ENCODE results near the gene OPCML. TPM values are rescaled to one million over a fixed set of nuclear protein-coding genes. Genes with fewer than 3 reads are reported as not detected.

OPCML gene
- total and polyA plus RNA-seq, 7 experiments from 2014 or later = not detected

DNA sequence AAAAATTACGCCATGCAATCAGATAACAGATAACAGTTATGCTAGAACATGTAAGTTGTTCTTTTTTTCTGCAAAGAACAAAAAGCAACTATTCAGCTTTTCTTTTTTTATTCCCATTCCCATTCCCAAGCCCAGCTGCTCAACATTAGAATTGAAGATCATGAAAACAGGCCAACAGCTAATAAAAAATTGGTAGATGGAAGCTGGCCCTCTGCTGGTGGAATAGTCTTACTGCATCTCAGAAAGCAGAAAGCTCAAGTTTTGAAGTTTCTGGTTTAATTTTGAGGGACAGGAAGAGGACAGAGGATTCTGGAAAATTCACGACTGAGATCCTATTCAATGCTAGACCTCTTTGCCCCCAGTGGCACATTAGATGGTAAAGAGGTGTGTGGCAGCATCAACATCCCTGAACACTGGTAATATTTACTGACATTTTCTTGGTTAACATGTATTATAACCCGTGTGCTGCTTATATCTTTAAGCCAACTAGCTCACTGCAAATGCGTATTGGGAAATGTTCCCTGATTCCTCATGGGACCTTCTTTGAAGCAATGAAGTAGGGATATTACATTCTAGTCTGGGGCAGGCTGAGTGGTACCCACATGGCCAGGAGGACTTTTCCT is 591.2 kb downstream of the OPCML start:
- POLR2A ChIA-PET = no interaction called here

DNA sequence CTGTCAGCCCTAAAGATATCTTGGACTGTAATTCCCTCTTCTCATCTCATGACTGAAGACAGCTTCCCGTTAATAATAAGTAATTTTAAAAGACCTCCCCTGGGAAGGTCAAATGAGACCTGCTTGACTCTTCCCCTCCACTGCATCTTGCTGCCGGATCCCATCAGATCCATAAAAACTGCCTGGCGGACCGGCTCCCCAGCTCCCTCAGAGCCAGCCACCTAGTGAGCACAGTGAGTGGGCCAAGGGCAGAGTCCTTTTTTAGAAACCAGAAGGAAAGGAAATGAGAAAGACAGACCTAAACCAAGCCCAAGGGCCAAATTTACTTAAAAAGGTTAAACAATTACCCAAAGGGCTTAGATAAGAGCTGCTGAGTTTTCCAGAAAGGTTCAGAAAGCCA is 595.3 kb downstream of the OPCML start:
- no peak for ATAC-seq
- no peak for DNase-seq
- Histone ChIP-seq H3K27me3 (ENCODE audit: control insufficient read depth in 2 of 2, insufficient read depth in 2 of 2, low read length in 2 of 2) (no peaks in the 10 kb centered on the region), H3K27ac (ENCODE audit: low read depth, low read length) (no peak overlapping the region), H3K36me3 (ENCODE audit: control insufficient read depth in 2 of 3, insufficient read depth in 3 of 3, low read length in 3 of 3) (no peaks in the 10 kb centered on the region), H3K4me3 (ENCODE audit: low read length) (no peak overlapping the region), H3K9me3 (ENCODE audit: control insufficient read depth in 2 of 3, low read length in 3 of 3) (no peaks in the 10 kb centered on the region), H3K4me1 (ENCODE audit: control insufficient read depth in 2 of 2, insufficient read depth in 2 of 2, low read length in 2 of 2) (no peaks in the 10 kb centered on the region)
- no peaks in the 10 kb centered on the region for H3K36me3 Mint-ChIP-seq
- H3K4me3 Mint-ChIP-seq = no peak overlapping the region
- POLR2A ChIA-PET = no interaction called here
- H3K27ac Mint-ChIP-seq = no peak overlapping the region
- H3K9me3 Mint-ChIP-seq = peaks cover 0 to 5% (median 0%) of the 10 kb centered on the region in 11 donors
- H3K4me1 Mint-ChIP-seq = no peaks in the 10 kb centered on the region
- intact Hi-C loops (cut with micrococcal nuclease) = no loop called here
- peaks cover 4 to 18% (median 8%) of the 10 kb centered on the region in 5 donors for H3K27me3 Mint-ChIP-seq
- CTCF ChIA-PET = no interaction called here

More for the DNA sequence above, 591.2 kb downstream of the OPCML start:
- no peak overlapping the region for H3K27ac ChIP-seq (ENCODE audit: low read depth, low read length)
- H3K27me3 Mint-ChIP-seq = peaks cover 18 to 37% (median 32%) of the 10 kb centered on the region in 5 donors
- no peaks in the 10 kb centered on the region for H3K9me3 ChIP-seq (ENCODE audit: control insufficient read depth in 2 of 3, low read length in 3 of 3)
- H3K9me3 Mint-ChIP-seq = peaks cover 0 to 8% (median 0%) of the 10 kb centered on the region in 11 donors
- intact Hi-C loops (cut with micrococcal nuclease) = loop anchor here (5.0 to 10.0 kb wide), 2 partner anchors 1194 to 1196 kb away; no protein-coding TSS in a partner anchor
- H3K27ac Mint-ChIP-seq = no peak overlapping the region
- CTCF ChIA-PET = interaction anchor here (0.6 to 1.0 kb wide), 3 partner anchors 17 to 393 kb away, joined by 3 to 4 read pairs (median 3); no protein-coding TSS in a partner anchor
- H3K36me3 Mint-ChIP-seq = no peaks in the 10 kb centered on the region
- H3K4me3 ChIP-seq (ENCODE audit: low read length) = no peak overlapping the region
- H3K4me1 Mint-ChIP-seq = peaks cover 0 to 5% (median 0%) of the 10 kb centered on the region in 7 donors
- no peak for DNase-seq
- no peaks in the 10 kb centered on the region for H3K27me3 ChIP-seq (ENCODE audit: control insufficient read depth in 2 of 2, insufficient read depth in 2 of 2, low read length in 2 of 2)
- H3K4me3 Mint-ChIP-seq = no peak overlapping the region
- no peaks in the 10 kb centered on the region for H3K36me3 ChIP-seq (ENCODE audit: control insufficient read depth in 2 of 3, insufficient read depth in 3 of 3, low read length in 3 of 3)
- no peaks in the 10 kb centered on the region for H3K4me1 ChIP-seq (ENCODE audit: control insufficient read depth in 2 of 2, insufficient read depth in 2 of 2, low read length in 2 of 2)
- no peak for ATAC-seq

DNA sequence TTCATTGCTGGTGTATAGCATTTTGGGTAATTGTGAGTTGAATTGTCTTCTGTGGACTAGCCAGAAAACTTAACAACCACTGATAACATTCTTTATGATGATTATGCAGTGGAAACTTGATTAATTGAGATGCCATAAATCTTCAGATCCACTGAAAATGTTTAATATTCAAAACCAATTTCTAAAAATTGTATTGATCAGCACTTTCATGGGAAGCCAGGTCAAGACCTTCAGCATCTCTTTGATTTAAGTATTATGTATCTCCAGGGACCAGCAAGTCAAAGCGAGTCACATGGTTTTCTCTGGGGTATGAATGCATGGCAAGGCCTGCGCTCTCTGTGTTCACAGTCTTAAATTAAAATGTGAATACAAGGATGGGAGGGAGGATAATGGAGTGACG is 596.9 kb downstream of the OPCML start:
- no peaks in the 10 kb centered on the region for H3K36me3 Mint-ChIP-seq
- intact Hi-C loops (cut with micrococcal nuclease) = no loop called here

GRCh38 chr11:132933703-132934102 is 598.6 kb downstream of the OPCML start:
- H3K36me3 Mint-ChIP-seq = no peaks in the 10 kb centered on the region
- Histone ChIP-seq H3K9me3 (ENCODE audit: control insufficient read depth in 2 of 3, low read length in 3 of 3) (no peaks in the 10 kb centered on the region), H3K4me3 (ENCODE audit: low read length) (no peak overlapping the region), H3K27ac (ENCODE audit: low read depth, low read length) (no peak overlapping the region), H3K4me1 (ENCODE audit: control insufficient read depth in 2 of 2, insufficient read depth in 2 of 2, low read length in 2 of 2) (no peaks in the 10 kb centered on the region), H3K36me3 (ENCODE audit: control insufficient read depth in 2 of 3, insufficient read depth in 3 of 3, low read length in 3 of 3) (no peaks in the 10 kb centered on the region), H3K27me3 (ENCODE audit: control insufficient read depth in 2 of 2, insufficient read depth in 2 of 2, low read length in 2 of 2) (no peaks in the 10 kb centered on the region)
- ChIA-PET CTCF (no interaction called here), POLR2A (no interaction called here)
- peaks cover 0 to 8% (median 3%) of the 10 kb centered on the region in 11 donors for H3K9me3 Mint-ChIP-seq
- H3K27ac Mint-ChIP-seq = no peak overlapping the region
- no peak overlapping the region for H3K4me3 Mint-ChIP-seq
- no peak for ATAC-seq
- H3K4me1 Mint-ChIP-seq = no peaks in the 10 kb centered on the region
- no peak for DNase-seq
- intact Hi-C loops (cut with micrococcal nuclease) = no loop called here
- peaks cover 0 to 6% (median 0%) of the 10 kb centered on the region in 5 donors for H3K27me3 Mint-ChIP-seq

More for the DNA sequence above, 596.9 kb downstream of the OPCML start:
- no peaks in the 10 kb centered on the region for H3K4me1 Mint-ChIP-seq
- H3K27ac Mint-ChIP-seq = no peak overlapping the region
- DNase-seq = no peak
- Histone ChIP-seq H3K27me3 (ENCODE audit: control insufficient read depth in 2 of 2, insufficient read depth in 2 of 2, low read length in 2 of 2) (no peaks in the 10 kb centered on the region), H3K27ac (ENCODE audit: low read depth, low read length) (no peak overlapping the region), H3K4me3 (ENCODE audit: low read length) (no peak overlapping the region), H3K9me3 (ENCODE audit: control insufficient read depth in 2 of 3, low read length in 3 of 3) (no peaks in the 10 kb centered on the region), H3K4me1 (ENCODE audit: control insufficient read depth in 2 of 2, insufficient read depth in 2 of 2, low read length in 2 of 2) (no peaks in the 10 kb centered on the region), H3K36me3 (ENCODE audit: control insufficient read depth in 2 of 3, insufficient read depth in 3 of 3, low read length in 3 of 3) (no peaks in the 10 kb centered on the region)
- peaks cover 0 to 8% (median 2%) of the 10 kb centered on the region in 5 donors for H3K27me3 Mint-ChIP-seq
- ChIA-PET POLR2A (no interaction called here), CTCF (no interaction called here)
- H3K9me3 Mint-ChIP-seq = peaks cover 0 to 5% (median 0%) of the 10 kb centered on the region in 11 donors
- ATAC-seq = no peak
- no peak overlapping the region for H3K4me3 Mint-ChIP-seq

DNA sequence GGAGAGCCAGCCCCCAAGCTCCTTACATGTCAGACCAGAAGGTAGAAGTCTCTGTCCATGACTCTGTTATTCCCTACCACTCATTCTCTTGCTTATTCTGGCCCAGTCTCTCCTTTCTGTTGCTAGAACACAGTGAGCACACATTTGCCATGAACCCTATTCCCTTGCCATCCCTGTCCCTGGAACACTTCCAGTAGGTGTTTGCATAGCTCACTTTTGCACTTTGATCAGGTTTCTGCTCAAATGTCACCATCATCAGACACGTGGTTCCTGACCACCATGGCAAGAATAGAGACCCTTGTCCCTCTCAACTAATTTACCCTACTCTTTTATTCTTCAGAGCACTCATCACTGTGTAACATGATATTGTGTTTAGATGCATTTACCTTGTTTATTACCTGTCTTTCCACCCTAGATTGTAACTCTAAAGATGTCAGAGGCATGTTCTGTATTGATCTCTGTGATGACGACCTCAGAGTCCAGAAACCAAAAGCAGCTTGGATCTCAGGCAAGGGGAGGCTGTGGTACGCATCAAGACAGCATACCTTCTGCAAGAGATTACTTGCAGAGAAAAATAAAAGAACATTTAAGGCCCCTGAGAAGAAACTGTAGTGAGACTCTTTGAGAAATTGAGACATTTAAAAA is 606.4 kb downstream of the OPCML start:
- Mint-ChIP-seq H3K27me3 (peaks cover 0 to 7% (median 0%) of the 10 kb centered on the region in 5 donors), H3K36me3 (no peaks in the 10 kb centered on the region), H3K4me1 (no peaks in the 10 kb centered on the region), H3K27ac (no peak overlapping the region), H3K4me3 (no peak overlapping the region), H3K9me3 (peaks cover 0 to 16% (median under 1%) of the 10 kb centered on the region in 11 donors)
- CTCF ChIA-PET = no interaction called here
- Histone ChIP-seq H3K4me1 (ENCODE audit: control insufficient read depth in 2 of 2, insufficient read depth in 2 of 2, low read length in 2 of 2) (no peaks in the 10 kb centered on the region), H3K27me3 (ENCODE audit: control insufficient read depth in 2 of 2, insufficient read depth in 2 of 2, low read length in 2 of 2) (no peaks in the 10 kb centered on the region), H3K4me3 (ENCODE audit: low read length) (no peak overlapping the region), H3K27ac (ENCODE audit: low read depth, low read length) (no peak overlapping the region), H3K9me3 (ENCODE audit: control insufficient read depth in 2 of 3, low read length in 3 of 3) (no peaks in the 10 kb centered on the region), H3K36me3 (ENCODE audit: control insufficient read depth in 2 of 3, insufficient read depth in 3 of 3, low read length in 3 of 3) (no peaks in the 10 kb centered on the region)
- POLR2A ChIA-PET = no interaction called here
- intact Hi-C loops (cut with micrococcal nuclease) = no loop called here
- DNase-seq (no peak), ATAC-seq (no peak)

DNA sequence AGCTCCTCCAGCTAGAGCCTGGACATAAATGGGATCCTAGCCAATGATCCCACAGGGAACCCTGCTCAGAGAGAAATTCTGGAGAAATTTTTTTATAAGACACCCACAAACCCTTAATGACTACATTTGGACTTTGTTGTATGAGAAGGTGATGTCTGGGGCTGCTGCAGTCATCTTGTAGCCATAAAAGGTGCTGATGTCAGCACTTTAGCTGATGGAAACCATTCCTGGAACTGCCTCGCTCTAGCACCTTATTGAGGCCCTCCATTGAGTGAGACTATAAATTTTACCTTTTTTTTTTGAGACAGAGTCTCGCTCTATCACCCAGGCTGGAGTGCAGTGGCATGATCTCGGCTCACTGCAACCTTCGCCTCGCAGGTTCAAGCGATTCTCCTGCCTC is 610.7 kb downstream of the OPCML start:
- Mint-ChIP-seq H3K9me3 (peaks cover 0 to 4% (median 0%) of the 10 kb centered on the region in 11 donors), H3K27me3 (peaks cover 0 to 7% (median 0%) of the 10 kb centered on the region in 5 donors), H3K36me3 (no peaks in the 10 kb centered on the region), H3K4me3 (no peak overlapping the region), H3K27ac (no peak overlapping the region), H3K4me1 (no peaks in the 10 kb centered on the region)
- ATAC-seq (no peak), DNase-seq (no peak)
- no peaks in the 10 kb centered on the region for H3K9me3 ChIP-seq (ENCODE audit: control insufficient read depth in 2 of 3, low read length in 3 of 3)
- ChIA-PET CTCF (no interaction called here), POLR2A (no interaction called here)
- no peak overlapping the region for H3K4me3 ChIP-seq (ENCODE audit: low read length)
- H3K36me3 ChIP-seq (ENCODE audit: control insufficient read depth in 2 of 3, insufficient read depth in 3 of 3, low read length in 3 of 3) = no peaks in the 10 kb centered on the region
- H3K27ac ChIP-seq (ENCODE audit: low read depth, low read length) = no peak overlapping the region
- intact Hi-C loops (cut with micrococcal nuclease) = no loop called here
- H3K4me1 ChIP-seq (ENCODE audit: control insufficient read depth in 2 of 2, insufficient read depth in 2 of 2, low read length in 2 of 2) = no peaks in the 10 kb centered on the region
- no peaks in the 10 kb centered on the region for H3K27me3 ChIP-seq (ENCODE audit: control insufficient read depth in 2 of 2, insufficient read depth in 2 of 2, low read length in 2 of 2)

Measured in naive thymus-derived CD4-positive, alpha-beta T cell (primary cell).